NCI-H2196 (cell line): ENCODE results near the gene KCNIP3.
"Not testable (repeated sequence)": the region's sequence is repeated elsewhere in the genome, so short reads cannot be mapped to it uniquely, and the experiment has no call there.

Experiments used
- DNase-seq: peaks from one replicate; lab custom pipeline; 2025; ENCODE audit not compliant: unreplicated experiment; lab: John Stamatoyannopoulos, UW

The KCNIP3 gene

GRCh38 chr2:95359501-95359930 is 62.4 kb downstream of the KCNIP3 start:
- DNase-seq, result no peak

- no peak for DNase-seq
Measured at GRCh38 chr2:95361216-95361980, 64.3 kb downstream of the KCNIP3 start.

GRCh38 chr2:95362486-95362885 is 65.3 kb downstream of the KCNIP3 start:
- DNase-seq, result no peak

- DNase-seq, result no peak
Measured at GRCh38 chr2:95366514-95366913, 69.4 kb downstream of the KCNIP3 start.

GRCh38 chr2:95372216-95372829 is 75.2 kb downstream of the KCNIP3 start:
- no peak for DNase-seq

- no peak for DNase-seq
Measured at GRCh38 chr2:95372845-95373244, 75.7 kb downstream of the KCNIP3 start.

GRCh38 chr2:95374029-95374428 is 76.9 kb downstream of the KCNIP3 start:
- no peak for DNase-seq

GRCh38 chr2:95374451-95374920 is 77.3 kb downstream of the KCNIP3 start:
- DNase-seq, result no peak

- DNase-seq, result no peak
Measured at GRCh38 chr2:95374921-95375471, 77.8 kb downstream of the KCNIP3 start.

- no peak for DNase-seq
Measured at GRCh38 chr2:95375532-95376150, 78.5 kb downstream of the KCNIP3 start.

- DNase-seq, result no peak
Measured at GRCh38 chr2:95376311-95377215, 79.4 kb downstream of the KCNIP3 start.

GRCh38 chr2:95377216-95378123 is 80.3 kb downstream of the KCNIP3 start:
- DNase-seq, result no peak

- DNase-seq, result not testable (repeated sequence)
Measured at GRCh38 chr2:95378281-95378680, 81.1 kb downstream of the KCNIP3 start.

GRCh38 chr2:95379371-95379831 is 82.3 kb downstream of the KCNIP3 start:
- DNase-seq, result no peak

- DNase-seq, result no peak
Measured at GRCh38 chr2:95380280-95380679, 83.1 kb downstream of the KCNIP3 start.

- no peak for DNase-seq
Measured at GRCh38 chr2:95380731-95381130, 83.6 kb downstream of the KCNIP3 start.

- no peak for DNase-seq
Measured at GRCh38 chr2:95381212-95382191, 84.4 kb downstream of the KCNIP3 start.

GRCh38 chr2:95382192-95382591 is 85.0 kb downstream of the KCNIP3 start:
- DNase-seq, result no peak
